Activated T-helper 17 cell treated with anti-CD3 and anti-CD28 coated beads, Interleukin-2, amount 50 U/mL, for 72 hours (primary cell): ENCODE measurements around the gene PSD. TPM values are rescaled to one million over a fixed set of nuclear protein-coding genes. Genes with fewer than 3 reads are reported as not detected.

Experiments
- ATAC-seq: fragments of 150-1000 bp; cut with Tn5 transposase; replicated peaks from 2 replicates; pipeline ENCODE4 v1.10.0; 2021; ENCODE audit warnings: mild to moderate bottlenecking, moderate library complexity
- H3K27ac Mint-ChIP-seq: one replicate; pipeline ENCODE4 v1.8.0; 2022; ENCODE audit warnings: mixed read lengths
- H3K27me3 Mint-ChIP-seq: one replicate; pipeline ENCODE4 v1.8.0; 2022; ENCODE audit warnings: mixed read lengths
- H3K36me3 Mint-ChIP-seq: one replicate; pipeline ENCODE4 v1.8.0; 2022; ENCODE audit warnings: low read depth, mild to moderate bottlenecking, mixed read lengths
- H3K4me1 Mint-ChIP-seq: one replicate; pipeline ENCODE4 v1.8.0; 2022; ENCODE audit warnings: mixed read lengths
- H3K4me3 Mint-ChIP-seq: one replicate; pipeline ENCODE4 v1.8.0; 2022; ENCODE audit warnings: mild to moderate bottlenecking, mixed read lengths
- H3K9me3 Mint-ChIP-seq: one replicate; pipeline ENCODE4 v1.8.0; 2022; ENCODE audit warnings: mixed read lengths
- total RNA-seq, 2 donors: library from RNA; stranded (reverse); gene quantifications; one replicate each; pipeline ENCODE4 v1.2.3, GENCODE V29; 2022

Gene PSD
- total RNA-seq, 2 donors from 2014 or later: 3.0 to 8.0 TPM

DNA sequence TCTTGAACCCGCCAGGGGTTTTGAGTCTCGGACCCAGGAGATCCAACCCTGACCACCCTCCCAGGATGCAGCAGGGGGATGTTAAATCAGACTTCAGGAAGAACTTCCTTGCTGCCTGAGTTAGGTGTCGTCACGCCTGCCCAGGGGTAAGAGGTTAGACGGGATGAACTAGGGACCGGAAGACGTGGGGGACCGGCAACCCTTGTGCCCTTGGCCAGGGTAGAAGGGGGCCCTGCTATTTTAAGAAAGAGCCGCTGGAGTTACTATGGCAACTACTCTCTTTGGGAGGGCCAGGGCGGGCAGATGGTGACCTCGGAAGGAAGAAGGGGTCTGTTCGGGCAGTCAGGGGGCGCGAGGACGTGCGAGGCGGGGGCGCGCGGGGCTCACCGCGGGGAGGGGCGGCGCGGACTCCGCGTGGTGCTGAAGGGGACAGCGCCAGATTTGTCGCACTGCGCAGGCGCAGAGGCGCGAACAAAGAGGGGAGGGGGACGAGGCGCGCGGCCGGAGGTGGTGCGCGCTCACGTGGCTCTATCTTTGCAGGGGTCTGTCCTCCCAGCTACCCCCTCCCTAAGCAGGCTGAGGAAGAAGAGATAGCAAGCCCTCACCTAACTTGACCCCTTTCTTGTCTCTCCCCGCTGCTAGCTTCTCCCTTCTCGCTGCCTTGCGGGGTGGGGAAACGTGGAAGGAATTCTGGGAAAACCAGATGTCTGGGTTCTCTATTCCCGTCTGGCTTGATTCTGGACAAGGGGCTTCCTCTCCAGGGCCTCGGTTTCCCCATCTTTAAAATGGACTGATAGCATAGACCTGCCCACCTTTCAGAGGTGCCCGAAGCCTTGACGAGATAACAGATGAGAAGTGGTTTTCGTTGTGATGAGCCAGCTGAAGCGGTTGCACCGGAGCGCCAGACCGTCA lies 940 bp upstream of the PSD start:
- Mint-ChIP-seq H3K36me3 (peaks cover 16% of the 10 kb centered on the region), H3K4me3 (peak overlapping the region; percentile 99), H3K9me3 (no peaks in the 10 kb centered on the region)

GRCh38 chr10:102416695-102417094 lies 1.9 kb downstream of the PSD start:
- no peak overlapping the region for H3K27ac Mint-ChIP-seq
- no peak overlapping the region for H3K4me3 Mint-ChIP-seq
- ATAC-seq: no peak
- peaks cover 5% of the 10 kb centered on the region for H3K4me1 Mint-ChIP-seq
- H3K27me3 Mint-ChIP-seq: peaks cover 22% of the 10 kb centered on the region
- H3K9me3 Mint-ChIP-seq: no peaks in the 10 kb centered on the region
- peaks cover 7% of the 10 kb centered on the region for H3K36me3 Mint-ChIP-seq

More for the DNA sequence above, 940 bp upstream of the PSD start:
- no peak for ATAC-seq
- Mint-ChIP-seq H3K27me3 (peaks cover 19% of the 10 kb centered on the region), H3K4me1 (peaks cover 5% of the 10 kb centered on the region), H3K27ac (peak overlapping the region; percentile 95)

GRCh38 chr10:102416283-102416682 lies 2.3 kb downstream of the PSD start:
- H3K27me3 Mint-ChIP-seq: peaks cover 24% of the 10 kb centered on the region
- no peak overlapping the region for H3K4me3 Mint-ChIP-seq
- ATAC-seq: no peak
- no peak overlapping the region for H3K27ac Mint-ChIP-seq
- peaks cover 6% of the 10 kb centered on the region for H3K4me1 Mint-ChIP-seq
- H3K9me3 Mint-ChIP-seq: no peaks in the 10 kb centered on the region
- H3K36me3 Mint-ChIP-seq: peaks cover 7% of the 10 kb centered on the region

DNA sequence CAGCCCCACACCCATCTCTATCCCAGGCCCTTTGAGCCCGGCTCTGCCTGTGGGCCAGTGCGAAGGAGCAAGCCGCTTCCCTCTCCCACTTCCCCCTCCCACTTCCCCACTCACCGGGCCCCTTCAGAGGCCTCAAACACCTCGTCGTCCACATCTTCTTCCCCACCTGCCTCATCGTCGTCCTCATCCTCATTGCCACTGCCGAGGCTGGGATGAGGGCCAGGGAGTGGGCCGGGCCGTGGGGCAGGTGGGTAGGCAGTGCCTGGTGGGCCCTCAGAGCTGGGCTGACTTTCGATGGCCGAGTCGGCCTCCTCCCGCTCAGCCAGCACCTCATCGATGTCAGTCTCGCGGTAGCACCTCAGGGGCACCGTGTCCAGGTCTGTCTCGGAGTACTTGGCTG lies 3.8 kb downstream of the PSD start:
- H3K27me3 Mint-ChIP-seq: peaks cover 31% of the 10 kb centered on the region
- H3K4me3 Mint-ChIP-seq: no peak overlapping the region
- no peak for ATAC-seq
- no peaks in the 10 kb centered on the region for H3K36me3 Mint-ChIP-seq
- peaks cover 12% of the 10 kb centered on the region for H3K4me1 Mint-ChIP-seq
- H3K27ac Mint-ChIP-seq: no peak overlapping the region
- H3K9me3 Mint-ChIP-seq: no peaks in the 10 kb centered on the region

- peaks cover 13% of the 10 kb centered on the region for H3K4me1 Mint-ChIP-seq
- H3K27me3 Mint-ChIP-seq: peaks cover 34% of the 10 kb centered on the region
- H3K27ac Mint-ChIP-seq: no peak overlapping the region
- H3K4me3 Mint-ChIP-seq: no peak overlapping the region
- no peak for ATAC-seq
- no peaks in the 10 kb centered on the region for H3K36me3 Mint-ChIP-seq
- H3K9me3 Mint-ChIP-seq: no peaks in the 10 kb centered on the region
These were observed 4.6 kb downstream of the PSD start for GRCh38 chr10:102413806-102414561.

- no peak overlapping the region for H3K4me3 Mint-ChIP-seq
- ATAC-seq: peak; percentile 31
- H3K36me3 Mint-ChIP-seq: peaks cover 2% of the 10 kb centered on the region
- H3K4me1 Mint-ChIP-seq: peaks cover 16% of the 10 kb centered on the region
- H3K27me3 Mint-ChIP-seq: peaks cover 37% of the 10 kb centered on the region
- H3K27ac Mint-ChIP-seq: peak overlapping the region; percentile 19
- no peaks in the 10 kb centered on the region for H3K9me3 Mint-ChIP-seq
These were observed 5.4 kb downstream of the PSD start for GRCh38 chr10:102413053-102413705.

- no peak overlapping the region for H3K27ac Mint-ChIP-seq
- ATAC-seq: no peak
- no peaks in the 10 kb centered on the region for H3K9me3 Mint-ChIP-seq
- H3K4me1 Mint-ChIP-seq: peaks cover 19% of the 10 kb centered on the region
- no peak overlapping the region for H3K4me3 Mint-ChIP-seq
- peaks cover 5% of the 10 kb centered on the region for H3K36me3 Mint-ChIP-seq
- H3K27me3 Mint-ChIP-seq: peaks cover 33% of the 10 kb centered on the region
These were observed 6.3 kb downstream of the PSD start for GRCh38 chr10:102412293-102412692.

- no peak for ATAC-seq
- no peaks in the 10 kb centered on the region for H3K9me3 Mint-ChIP-seq
- peaks cover 5% of the 10 kb centered on the region for H3K36me3 Mint-ChIP-seq
- peaks cover 28% of the 10 kb centered on the region for H3K27me3 Mint-ChIP-seq
- H3K4me3 Mint-ChIP-seq: peak overlapping the region; percentile 85
- H3K27ac Mint-ChIP-seq: peak overlapping the region; percentile 37
- peaks cover 19% of the 10 kb centered on the region for H3K4me1 Mint-ChIP-seq
These were observed 7.0 kb downstream of the PSD start for GRCh38 chr10:102411341-102412255.

- Mint-ChIP-seq H3K9me3 (no peaks in the 10 kb centered on the region), H3K4me1 (peaks cover 19% of the 10 kb centered on the region), H3K36me3 (peaks cover 10% of the 10 kb centered on the region), H3K27ac (peak overlapping the region; percentile 76), H3K4me3 (peak overlapping the region; percentile 85), H3K27me3 (peaks cover 22% of the 10 kb centered on the region)
- peak; percentile 42 for ATAC-seq
These were observed 8.0 kb downstream of the PSD start for GRCh38 chr10:102410429-102411073.

- Mint-ChIP-seq H3K27me3 (peaks cover 21% of the 10 kb centered on the region), H3K9me3 (no peaks in the 10 kb centered on the region), H3K36me3 (peaks cover 12% of the 10 kb centered on the region), H3K4me3 (peak overlapping the region; percentile 85), H3K4me1 (peaks cover 19% of the 10 kb centered on the region), H3K27ac (peak overlapping the region; percentile 76)
- peak; percentile 1 for ATAC-seq
These were observed 8.8 kb downstream of the PSD start for GRCh38 chr10:102409604-102410428.

- H3K4me1 Mint-ChIP-seq: peaks cover 19% of the 10 kb centered on the region
- H3K4me3 Mint-ChIP-seq: peak overlapping the region; percentile 85
- ATAC-seq: peak; percentile 75
- H3K36me3 Mint-ChIP-seq: peaks cover 18% of the 10 kb centered on the region
- peak overlapping the region; percentile 76 for H3K27ac Mint-ChIP-seq
- no peaks in the 10 kb centered on the region for H3K9me3 Mint-ChIP-seq
- H3K27me3 Mint-ChIP-seq: peaks cover 18% of the 10 kb centered on the region
These were observed 9.6 kb downstream of the PSD start for GRCh38 chr10:102408728-102409603.
